Spleen (tissue), 11 donors: ENCODE data around the gene GET4. TPM values are rescaled to one million over a fixed set of nuclear protein-coding genes. Genes with fewer than 3 reads are reported as not detected.

Experiments used
- DNase-seq: peaks from one replicate; pipeline ENCODE4 v3.0.0-alpha.2; 2020
- H3K27ac ChIP-seq, 8 donors: fragments of 200-600 bp; sonication (generic) in 7 of 8; 1 replicate in 4 of 8; 2 replicates in 4 of 8; pipeline versions ENCODE4 v1.5.0 to v1.8.0; 2016 to 2021; ENCODE audit warnings: inconsistent platforms in 4 of 8, mild to moderate bottlenecking in 4 of 8, moderate library complexity in 1 of 8
- H3K27me3 ChIP-seq, 7 donors: fragments of 200-600 bp; sonication (generic) in 6 of 7; replicated peaks in 1 of 7; 1 replicate in 4 of 7; 2 replicates in 3 of 7; pipeline versions ENCODE4 v1.5.0 to v1.8.0; 2016 to 2021; ENCODE audit warnings: inconsistent platforms in 3 of 7, mild to moderate bottlenecking in 1 of 7
- H3K36me3 ChIP-seq, 6 donors: fragments of 200-600 bp; sonication (generic) in 5 of 6; 1 replicate in 4 of 6; 2 replicates in 2 of 6; pipeline versions ENCODE4 v1.5.0 to v1.8.0; 2016 to 2021; ENCODE audit warnings: inconsistent platforms in 2 of 6
- H3K4me1 ChIP-seq, 6 donors: fragments of 200-600 bp; sonication (generic) in 5 of 6; 1 replicate in 3 of 6; 2 replicates in 3 of 6; pipeline versions ENCODE4 v1.5.0 to v1.8.0; 2016 to 2021; ENCODE audit warnings: inconsistent platforms in 3 of 6
- H3K4me3 ChIP-seq, 8 donors: fragments of 200-600 bp; sonication (generic) in 7 of 8; 1 replicate in 4 of 8; 2 replicates in 4 of 8; pipeline versions ENCODE4 v1.5.0 to v1.8.0; 2016 to 2021; ENCODE audit warnings: inconsistent platforms in 4 of 8, mild to moderate bottlenecking in 4 of 8, moderate library complexity in 2 of 8
- H3K9me3 ChIP-seq, 8 donors: fragments of 200-600 bp; sonication (generic) in 7 of 8; 1 replicate in 4 of 8; 2 replicates in 4 of 8; pipeline versions ENCODE4 v1.5.0 to v1.8.0; 2016 to 2021; ENCODE audit warnings: inconsistent platforms in 4 of 8
- CTCF ChIP-seq, 11 experiments: fragments of 200-600 bp in 7 of 11; fragments of 450-650 bp in 4 of 11; sonication (generic) in 4 of 11; IDR thresholded peaks in 8 of 11; conservative IDR thresholded peaks in 3 of 11; 1 replicate in 7 of 11; 2 replicates in 4 of 11; pipeline versions ENCODE4 v1.4.0 to v1.8.0; 2016 to 2021; ENCODE audit warnings: antibody characterized with exemption in 11 of 11, inconsistent platforms in 4 of 11, mild to moderate bottlenecking in 1 of 11
- POLR2A ChIP-seq, 3 donors: fragments of 450-650 bp; IDR thresholded peaks; one replicate each; pipeline ENCODE4 v1.5.1; 2017; ENCODE audit warnings: antibody characterized with exemption in 3 of 3, mild to moderate bottlenecking in 1 of 3
- POLR2AphosphoS5 ChIP-seq, 3 donors: sonication (generic); formaldehyde crosslinking; IDR thresholded peaks; one replicate each; pipeline ENCODE4 v1.5.1; 2017; ENCODE audit warnings: antibody characterized with exemption in 3 of 3
- WGBS, 5 donors: extraction: QIAGEN DNeasy Blood & Tissue Kit in 3 of 5; methylation state at CpG; one replicate each; pipeline versions ENCODE4 v1.1.5 to v1.1.7; 2013 to 2018; 5-methylcytosine and 5-hydroxymethylcytosine counted together
- intact Hi-C: fragments of 100-400 bp; cut with DNase I; formaldehyde crosslinking; loops from one replicate; pipeline ENCODE4 v1.15.0; 2023; ENCODE audit warnings: low total_unique reads
- polyA plus RNA-seq, 3 donors: library from polyadenylated mRNA; stranded (reverse); fragments of 200-250 nt; gene quantifications; one replicate each; pipeline ENCODE4 v1.2.1, GENCODE V29; 2013
- total RNA-seq, 7 donors: library from RNA; depleted of rRNA in 3 of 7; stranded (reverse); fragments of >200 nt in 3 of 7; fragmentation: NEBNext Ultra II Directional in 4 of 7; extraction: Animal tissue kit (Norgen Biotek cat#: 25700) in 4 of 7; gene quantifications; one replicate each; pipeline versions ENCODE4 v1.1.0 to v1.2.1, GENCODE V29; 2016 to 2021
- donor health status: healthy with polysubstance abuse.
- donor health status: DM: no; HTN: no; CAD: no; lungs with moderate emphysema.
- donor health status: DM: no; HTN: no; CAD: no.
- donor health status: Bipolar disorder and iron deficiency.
- donor health status: healthy.
- donor health status: DM: no; HTN: no; CAD: no.
- donor health status: DM: yes; HTN: yes; CAD: no.

Gene GET4
- total and polyA plus RNA-seq, 10 donors, result 25.4 to 63.0 (median 36.1) TPM

DNA sequence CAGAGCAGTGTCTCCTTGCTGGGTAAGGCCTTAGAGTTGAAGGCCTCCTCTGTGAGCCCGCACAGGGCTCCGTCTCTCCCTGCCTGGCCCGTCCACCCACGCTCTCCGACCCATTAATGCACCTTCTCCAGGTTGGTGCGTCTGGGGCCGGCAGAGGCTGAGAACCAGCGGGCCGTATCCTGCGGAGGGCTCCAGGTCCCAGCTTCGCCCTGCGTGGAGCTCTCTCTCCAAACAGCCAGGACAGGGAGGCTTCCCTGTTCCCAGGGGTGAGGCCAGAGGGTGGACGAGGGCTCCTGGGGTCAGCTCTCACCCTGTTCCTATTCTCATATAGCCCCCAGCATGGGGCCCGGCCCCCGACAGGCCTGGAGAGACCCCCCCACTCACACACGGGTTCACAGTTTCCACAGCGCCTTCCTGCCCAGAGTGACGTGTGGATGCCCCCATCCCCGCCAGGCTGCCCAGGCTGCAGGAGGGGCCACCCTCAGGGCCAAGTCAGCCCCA lies 34.6 kb downstream of the GET4 start:
- Histone ChIP-seq H3K36me3 (peaks cover 0 to 14% (median 0%) of the 10 kb centered on the region in 6 donors), H3K27ac (peak overlapping the region in 2 of 8 donors; percentile 63 to 71), H3K4me3 (no peak overlapping the region), H3K27me3 (no peaks in the 10 kb centered on the region), H3K4me1 (peaks cover 21 to 68% (median 29%) of the 10 kb centered on the region in 6 donors), H3K9me3 (no peaks in the 10 kb centered on the region)
- 62 to 85% (median 79%) methylated on average over 6 to 19 of the region's 19 CpGs for WGBS, 5 donors
- no peak for DNase-seq
- TF ChIP-seq POLR2A (IDR thresholded peaks at IDR 0.05) (no peak), CTCF (IDR thresholded peaks at IDR 0.05 in 8 of 11, conservative IDR thresholded peaks at IDR 0.05 in 3 of 11) (no peak), POLR2AphosphoS5 (IDR thresholded peaks at IDR 0.05) (no peak)
- intact Hi-C loops, result no loop called here

DNA sequence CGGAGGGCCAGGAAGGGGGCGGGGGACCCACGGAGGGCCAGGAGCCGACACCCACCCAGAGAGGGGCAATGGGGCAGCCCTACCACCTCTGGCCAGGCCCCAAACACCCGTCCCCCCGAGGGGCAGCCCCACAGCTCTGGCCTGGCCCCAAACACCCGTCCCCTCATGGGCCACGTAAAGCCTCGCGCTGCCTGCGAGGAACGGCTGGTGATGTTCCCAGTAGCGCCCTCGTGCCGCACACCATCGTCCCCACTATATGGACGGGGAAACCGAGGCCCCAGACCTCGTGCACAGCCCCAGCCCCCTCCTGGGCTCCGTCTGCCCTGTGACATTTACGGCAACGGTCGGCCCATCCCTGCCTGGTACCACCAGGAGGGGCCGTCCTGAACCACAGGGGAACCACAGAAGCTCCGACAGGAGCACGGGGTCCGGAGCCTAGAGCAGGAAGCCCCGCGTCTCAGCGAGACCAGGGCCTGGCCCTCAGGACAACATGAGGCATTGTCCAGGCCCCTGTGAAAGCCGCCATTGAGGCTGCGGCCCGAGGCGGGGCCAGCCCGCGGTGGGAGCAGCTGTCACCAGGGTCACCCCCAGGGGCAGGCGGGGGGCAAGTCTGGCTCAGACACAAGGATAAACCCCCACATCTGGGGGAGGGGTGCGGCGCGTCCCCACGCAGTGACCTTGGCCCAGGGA lies 35.6 kb downstream of the GET4 start:
- no peak overlapping the region for H3K27ac ChIP-seq
- peaks cover 0 to 14% (median 0%) of the 10 kb centered on the region in 6 donors for H3K36me3 ChIP-seq
- intact Hi-C loops, result no loop called here
- H3K9me3 ChIP-seq, result no peaks in the 10 kb centered on the region
- DNase-seq, result no peak
- peaks cover 21 to 72% (median 29%) of the 10 kb centered on the region in 6 donors for H3K4me1 ChIP-seq
- TF ChIP-seq CTCF (IDR thresholded peaks at IDR 0.05 in 8 of 11, conservative IDR thresholded peaks at IDR 0.05 in 3 of 11), result no peak
- no peak for TF ChIP-seq POLR2A (IDR thresholded peaks at IDR 0.05)
- no peak for TF ChIP-seq POLR2AphosphoS5 (IDR thresholded peaks at IDR 0.05)
- no peak overlapping the region for H3K4me3 ChIP-seq
- no peaks in the 10 kb centered on the region for H3K27me3 ChIP-seq
- WGBS, 5 donors, result 79 to 95% (median 89%) methylated on average over 23 to 41 of the region's 41 CpGs

DNA sequence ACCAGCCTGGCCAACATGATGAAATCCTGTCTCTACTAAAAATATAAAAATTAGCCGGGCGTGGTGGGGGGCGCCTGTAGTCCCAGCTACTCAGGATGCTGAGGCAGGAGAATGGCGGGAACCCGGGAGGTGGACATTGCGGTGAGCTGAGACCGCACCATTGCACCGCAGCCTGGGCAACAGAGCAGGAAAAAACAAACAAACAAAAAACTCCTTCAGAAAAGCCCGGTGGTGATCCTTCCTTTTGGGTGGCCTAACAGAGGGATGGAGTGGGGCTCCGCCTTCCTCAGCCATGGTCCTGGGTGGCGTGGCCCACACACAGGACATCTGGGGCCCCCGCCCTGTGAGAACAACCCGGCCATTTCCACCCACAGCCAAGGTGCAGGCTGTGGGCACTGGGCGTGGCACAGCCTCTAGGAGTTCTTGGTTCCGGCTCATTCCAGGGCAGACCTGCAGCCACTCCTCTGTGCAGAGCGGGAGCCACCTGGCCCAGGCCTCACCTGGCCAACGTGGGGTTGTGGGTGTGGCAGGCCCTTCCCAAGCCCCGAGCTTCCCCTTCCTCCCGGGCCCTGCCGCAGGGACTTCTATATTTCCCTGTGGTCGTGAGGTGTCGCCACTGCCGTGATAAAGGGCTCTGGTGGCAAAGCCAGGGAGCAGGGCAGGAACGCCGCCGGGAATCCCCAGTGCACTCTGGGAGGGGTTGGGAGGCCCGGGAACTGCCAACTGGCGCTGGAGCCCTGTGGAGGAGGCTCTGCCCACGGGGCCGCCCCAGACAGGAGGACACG lies 37.6 kb downstream of the GET4 start:
- TF ChIP-seq CTCF (IDR thresholded peaks at IDR 0.05 in 8 of 11, conservative IDR thresholded peaks at IDR 0.05 in 3 of 11) (no peak), POLR2AphosphoS5 (IDR thresholded peaks at IDR 0.05) (peak in 1 of 3 donors; percentile 22)
- H3K9me3 ChIP-seq, result no peaks in the 10 kb centered on the region
- peaks cover 15 to 53% (median 19%) of the 10 kb centered on the region in 6 donors for H3K4me1 ChIP-seq
- peaks cover 0 to 18% (median 0%) of the 10 kb centered on the region in 6 donors for H3K36me3 ChIP-seq
- intact Hi-C loops, result no loop called here
- no peaks in the 10 kb centered on the region for H3K27me3 ChIP-seq
- no peak overlapping the region for H3K27ac ChIP-seq
- DNase-seq, result no peak
- WGBS, 5 donors, result 73 to 84% (median 75%) methylated on average over 16 to 31 of the region's 31 CpGs
- H3K4me3 ChIP-seq, result no peak overlapping the region
